ENCODE results near the gene RBM15B.
"Not testable (repeated sequence)": the region's sequence is repeated elsewhere in the genome, so short reads cannot be mapped to it uniquely, and the experiment has no call there.

Gene RBM15B, protein sequence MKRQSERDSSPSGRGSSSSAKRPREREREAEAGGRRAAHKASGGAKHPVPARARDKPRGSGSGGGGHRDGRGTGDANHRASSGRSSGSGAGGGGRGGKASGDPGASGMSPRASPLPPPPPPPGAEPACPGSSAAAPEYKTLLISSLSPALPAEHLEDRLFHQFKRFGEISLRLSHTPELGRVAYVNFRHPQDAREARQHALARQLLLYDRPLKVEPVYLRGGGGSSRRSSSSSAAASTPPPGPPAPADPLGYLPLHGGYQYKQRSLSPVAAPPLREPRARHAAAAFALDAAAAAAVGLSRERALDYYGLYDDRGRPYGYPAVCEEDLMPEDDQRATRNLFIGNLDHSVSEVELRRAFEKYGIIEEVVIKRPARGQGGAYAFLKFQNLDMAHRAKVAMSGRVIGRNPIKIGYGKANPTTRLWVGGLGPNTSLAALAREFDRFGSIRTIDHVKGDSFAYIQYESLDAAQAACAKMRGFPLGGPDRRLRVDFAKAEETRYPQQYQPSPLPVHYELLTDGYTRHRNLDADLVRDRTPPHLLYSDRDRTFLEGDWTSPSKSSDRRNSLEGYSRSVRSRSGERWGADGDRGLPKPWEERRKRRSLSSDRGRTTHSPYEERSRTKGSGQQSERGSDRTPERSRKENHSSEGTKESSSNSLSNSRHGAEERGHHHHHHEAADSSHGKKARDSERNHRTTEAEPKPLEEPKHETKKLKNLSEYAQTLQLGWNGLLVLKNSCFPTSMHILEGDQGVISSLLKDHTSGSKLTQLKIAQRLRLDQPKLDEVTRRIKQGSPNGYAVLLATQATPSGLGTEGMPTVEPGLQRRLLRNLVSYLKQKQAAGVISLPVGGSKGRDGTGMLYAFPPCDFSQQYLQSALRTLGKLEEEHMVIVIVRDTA

DNA sequence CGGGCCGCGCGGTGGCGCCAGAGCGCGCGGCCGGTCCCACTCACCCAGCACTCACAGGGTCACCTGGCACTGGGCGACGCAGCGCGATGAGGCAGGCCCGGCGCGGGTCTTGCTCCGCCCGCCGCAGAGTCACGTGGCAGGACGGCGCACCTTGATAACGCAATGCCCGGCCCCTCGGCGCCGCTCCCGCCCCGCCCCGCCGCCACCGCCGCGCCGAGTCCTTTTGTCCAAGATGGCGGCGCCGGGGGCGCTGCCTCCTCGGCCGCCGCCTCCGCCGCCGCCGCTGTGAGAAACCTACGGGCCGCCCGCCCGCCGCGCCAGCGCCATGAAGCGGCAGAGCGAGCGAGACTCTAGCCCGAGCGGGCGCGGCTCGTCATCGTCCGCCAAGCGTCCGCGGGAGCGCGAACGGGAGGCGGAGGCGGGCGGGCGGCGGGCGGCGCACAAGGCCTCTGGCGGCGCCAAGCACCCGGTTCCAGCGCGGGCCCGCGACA, at the start of gene RBM15B:
Gene RBM15B (plus strand): TSS at position 211 of the 491 bp plus-strand sequence. CDS start 115 bp downstream, at position 326.
- peak; percentile 97 for DNase-seq (ENCODE audit: low read depth)

DNA sequence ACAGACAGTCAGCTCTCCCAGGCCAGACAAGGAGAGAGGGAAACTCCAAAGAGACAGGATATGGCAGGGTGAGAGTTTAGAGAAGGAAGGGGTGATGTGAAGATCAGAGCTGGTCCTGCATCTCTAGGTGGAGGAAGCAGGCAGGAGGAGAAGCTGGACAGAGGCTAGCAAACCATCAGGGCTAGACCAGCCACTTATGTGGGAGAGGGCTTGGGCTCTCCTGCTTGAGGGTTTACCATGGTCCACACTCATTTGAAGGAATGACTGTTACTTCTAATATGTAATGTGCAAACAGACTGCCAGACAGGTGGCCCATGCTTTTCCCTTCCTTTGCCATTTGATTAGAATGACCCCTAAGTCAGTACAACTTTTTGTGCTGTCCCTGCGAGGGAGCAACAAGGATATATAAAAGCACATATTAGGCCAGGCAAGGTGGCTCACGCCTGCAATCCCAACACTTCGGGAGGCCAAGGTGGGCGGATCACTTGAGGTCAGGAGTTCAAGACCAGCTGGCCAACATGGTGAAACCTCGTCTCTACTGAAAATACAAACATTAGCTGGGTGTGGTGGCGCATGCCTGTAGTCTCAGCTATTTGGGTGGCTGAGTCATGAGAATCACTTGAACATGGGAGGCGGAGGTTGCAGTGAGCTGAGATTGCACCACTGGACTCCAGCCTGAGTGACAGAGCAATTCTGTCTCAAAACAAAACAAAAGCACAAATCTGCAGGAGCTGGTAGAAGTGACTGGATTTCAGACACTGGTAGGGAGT, 47.0 kb upstream of the RBM15B start:
- DNase-seq (ENCODE audit: low read depth): no peak

DNA sequence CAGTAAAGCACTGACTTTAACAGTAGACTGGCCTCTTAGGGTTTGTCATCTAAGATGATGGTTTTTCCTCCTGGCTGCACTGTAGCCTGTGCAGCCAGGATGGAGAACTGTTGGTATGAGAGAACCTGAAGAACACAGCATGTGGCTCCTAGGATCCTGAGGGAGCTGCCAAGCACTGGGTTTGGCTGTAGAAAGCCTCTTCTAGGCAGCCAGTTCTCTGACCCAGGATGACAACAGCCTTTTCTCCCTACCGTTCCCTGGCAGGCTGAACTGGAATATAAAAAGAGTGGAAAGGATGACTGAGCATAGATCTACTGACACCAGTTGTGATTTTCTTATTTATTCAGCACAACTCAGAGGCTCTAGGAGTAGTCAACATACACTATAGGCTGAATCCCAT, 40.3 kb upstream of the RBM15B start:
- DNase-seq (ENCODE audit: low read depth): no peak

DNA sequence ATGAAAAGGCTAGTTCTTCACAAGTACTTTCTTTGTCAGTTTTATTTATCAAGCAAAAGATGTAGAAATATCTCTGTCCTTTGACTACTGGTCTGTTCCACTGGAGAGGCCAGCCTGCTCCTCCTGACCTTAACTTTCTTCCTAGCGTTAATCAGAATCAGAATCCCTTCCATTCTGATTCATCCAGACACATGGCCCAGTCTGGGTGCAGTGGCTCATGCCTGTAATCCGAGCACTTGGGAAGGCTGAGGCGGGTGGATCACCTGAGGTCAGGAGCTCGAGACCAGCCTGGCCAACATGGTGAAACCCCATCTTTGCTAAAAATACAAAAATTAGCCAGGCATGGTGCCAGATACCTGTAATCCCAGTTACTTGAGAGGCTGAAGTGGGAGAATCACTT, 38.0 kb upstream of the RBM15B start:
- DNase-seq (ENCODE audit: low read depth): no peak

DNA sequence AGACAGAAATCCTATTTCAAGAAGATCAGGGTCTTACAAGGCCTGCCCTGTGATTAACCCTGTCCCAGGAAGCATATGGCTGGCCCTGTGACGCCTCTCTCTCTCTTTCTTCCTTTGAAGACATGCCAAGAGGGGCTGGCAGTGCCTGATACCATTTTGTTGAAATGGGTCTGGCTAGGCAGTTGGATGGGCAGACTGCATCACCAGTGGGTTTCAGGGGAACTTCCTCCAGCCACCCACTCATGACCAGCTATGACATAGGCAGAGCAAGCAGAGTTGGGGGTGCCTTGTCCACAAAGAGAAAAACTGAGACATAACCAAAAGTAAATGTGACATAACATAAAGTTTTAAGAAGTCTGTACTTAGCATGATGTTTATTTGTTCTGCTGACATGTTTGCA, 37.4 kb upstream of the RBM15B start:
- no peak for DNase-seq (ENCODE audit: low read depth)

DNA sequence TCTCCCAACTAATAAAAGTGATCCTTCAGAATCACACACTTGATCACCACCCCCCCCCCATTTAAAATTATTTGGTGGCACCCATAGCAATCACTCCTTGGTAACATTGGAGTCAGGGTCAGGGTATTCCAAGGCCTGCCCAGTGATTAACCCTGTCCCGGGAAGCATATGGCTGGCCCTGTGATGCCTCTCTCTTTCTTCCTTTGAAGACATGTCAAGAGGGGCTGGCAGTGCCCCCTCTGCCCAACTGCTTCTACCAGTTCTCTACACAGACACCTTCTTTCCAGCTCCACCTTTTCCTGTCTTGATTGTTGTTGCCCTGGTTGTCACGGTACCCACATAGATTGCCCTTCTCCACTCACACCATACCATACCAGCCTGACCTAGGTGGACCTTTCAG, 36.9 kb upstream of the RBM15B start:
- DNase-seq (ENCODE audit: low read depth): no peak

DNA sequence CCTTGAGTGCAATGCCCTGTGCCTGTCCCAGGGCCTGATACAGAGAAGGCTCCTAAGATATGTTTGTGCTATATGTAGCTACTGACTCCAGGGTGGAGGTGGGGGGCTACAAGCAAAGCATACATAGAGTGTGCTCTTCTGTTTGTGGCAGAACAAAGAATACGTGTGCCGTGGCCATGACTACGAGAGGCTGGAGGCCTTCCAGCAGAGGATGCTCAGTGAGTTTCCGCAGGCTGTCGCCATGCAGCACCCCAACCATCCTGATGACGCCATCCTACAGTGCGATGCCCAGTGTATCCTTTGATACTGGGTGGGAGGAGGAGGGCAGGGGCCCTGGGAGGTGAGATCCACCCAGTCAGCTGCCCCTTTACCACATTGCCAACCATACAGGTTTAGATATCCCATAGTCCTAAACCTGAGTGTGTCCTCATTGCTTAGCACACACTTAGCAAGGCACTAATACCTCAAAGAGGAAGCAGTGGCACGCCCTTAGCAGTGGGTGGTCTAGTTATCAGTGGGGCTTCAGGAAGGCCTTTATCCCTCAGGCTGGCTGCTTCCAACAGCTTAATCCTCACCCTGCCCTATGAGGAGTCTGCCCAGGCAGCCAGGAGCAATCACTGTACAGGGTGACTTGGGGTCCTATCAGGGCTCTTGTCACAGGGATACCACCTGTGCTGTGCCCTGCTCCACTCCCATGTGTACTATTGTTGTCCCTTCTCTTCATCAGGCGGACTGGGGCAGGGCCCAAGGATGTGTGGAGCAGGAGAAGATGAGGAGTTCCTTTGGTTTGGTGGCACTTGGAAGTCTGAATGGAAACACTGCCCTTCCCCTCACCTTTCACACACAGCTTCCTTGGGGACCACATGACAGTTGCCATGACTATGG, 36.1 kb upstream of the RBM15B start:
- DNase-seq (ENCODE audit: low read depth): no peak

DNA sequence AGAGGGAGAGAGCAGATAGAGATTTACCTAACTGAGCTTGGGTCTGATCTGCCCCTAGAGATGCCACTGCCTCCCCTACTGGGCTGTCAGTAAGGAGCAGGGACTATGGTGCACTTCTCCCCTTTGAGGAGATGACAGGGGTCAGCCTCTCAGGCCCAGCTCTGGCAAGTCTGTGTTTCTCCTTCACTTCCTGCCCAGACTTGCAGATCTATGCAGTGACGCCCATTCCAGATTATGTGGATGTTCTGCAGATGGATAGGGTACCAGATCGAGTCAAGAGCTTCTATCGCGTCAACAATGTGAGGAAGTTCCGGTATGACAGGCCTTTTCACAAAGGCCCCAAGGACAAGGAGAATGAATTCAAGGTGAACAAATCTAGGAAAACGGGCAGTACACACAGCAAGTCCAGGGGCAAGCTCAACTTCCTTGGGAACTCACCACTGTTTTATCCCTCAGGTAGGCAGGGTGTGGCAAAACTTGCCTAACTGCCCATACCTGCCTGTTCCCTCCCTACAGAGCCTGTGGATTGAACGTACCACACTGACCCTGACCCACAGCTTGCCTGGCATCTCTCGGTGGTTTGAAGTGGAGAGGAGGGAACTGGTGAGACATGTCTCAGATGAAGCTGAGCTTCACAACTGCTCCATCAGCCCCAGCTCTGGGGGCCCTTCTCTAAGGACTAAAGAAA, 35.0 kb upstream of the RBM15B start:
- no peak for DNase-seq (ENCODE audit: low read depth)

DNA sequence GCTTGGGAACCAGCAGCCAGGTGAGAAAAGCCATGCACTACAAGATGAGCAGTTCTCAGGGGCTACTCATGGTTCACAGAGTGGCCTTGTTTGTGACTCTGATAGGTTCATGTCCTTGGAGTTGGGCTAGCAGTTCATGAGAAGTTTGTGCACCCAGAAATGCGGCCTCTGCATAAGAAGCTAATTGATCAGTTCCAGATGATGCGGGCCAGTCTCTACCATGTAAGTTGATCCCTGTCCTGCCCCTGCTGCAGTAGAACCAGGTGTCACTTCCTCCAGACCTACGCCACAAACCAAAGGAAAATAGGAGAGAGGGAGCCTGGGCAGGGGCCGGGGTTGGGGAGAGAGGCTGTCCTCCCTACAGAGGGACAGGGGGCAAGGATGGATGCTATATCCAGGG, 33.2 kb upstream of the RBM15B start:
- no peak for DNase-seq (ENCODE audit: low read depth)

DNA sequence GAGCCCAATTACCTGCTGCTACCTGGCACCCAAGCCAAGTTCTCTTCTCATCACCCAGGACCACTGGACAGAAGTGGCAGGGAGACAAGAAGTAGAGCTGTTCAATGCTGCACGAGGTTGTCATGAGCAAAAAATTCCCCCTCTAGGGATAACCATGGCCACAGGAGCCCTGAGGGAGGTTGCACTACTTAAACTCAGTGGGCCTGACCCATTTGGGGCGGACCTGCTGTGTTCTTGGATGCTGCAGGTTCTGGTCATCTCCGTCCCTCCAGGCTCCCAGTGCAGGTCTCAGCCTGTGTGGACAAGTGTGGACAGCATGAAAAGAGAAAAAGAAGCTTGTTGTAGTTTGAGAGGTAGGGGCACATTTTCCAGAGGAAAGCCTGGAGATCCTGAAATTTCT, 32.1 kb upstream of the RBM15B start:
- no peak for DNase-seq (ENCODE audit: low read depth)

DNA sequence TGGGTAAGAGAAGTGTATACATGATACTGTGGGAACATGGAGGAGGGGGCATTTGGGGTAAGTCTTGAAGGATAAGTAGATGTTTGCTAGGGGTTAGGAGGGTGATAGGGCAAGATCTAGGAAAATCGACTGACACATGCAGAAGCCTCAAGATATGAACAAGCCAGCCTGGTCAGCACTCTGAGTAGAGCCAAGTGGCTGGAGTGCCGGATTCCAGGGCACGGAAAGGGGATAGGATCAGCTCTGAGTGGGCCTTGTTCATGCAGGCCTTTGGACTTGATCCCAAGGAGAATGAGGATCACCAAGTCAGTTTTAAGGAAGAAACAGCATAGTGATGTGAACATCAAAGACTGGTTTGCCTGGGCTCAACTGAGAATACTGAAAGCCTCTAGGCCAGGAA, 30.3 kb upstream of the RBM15B start:
- no peak for DNase-seq (ENCODE audit: low read depth)

DNA sequence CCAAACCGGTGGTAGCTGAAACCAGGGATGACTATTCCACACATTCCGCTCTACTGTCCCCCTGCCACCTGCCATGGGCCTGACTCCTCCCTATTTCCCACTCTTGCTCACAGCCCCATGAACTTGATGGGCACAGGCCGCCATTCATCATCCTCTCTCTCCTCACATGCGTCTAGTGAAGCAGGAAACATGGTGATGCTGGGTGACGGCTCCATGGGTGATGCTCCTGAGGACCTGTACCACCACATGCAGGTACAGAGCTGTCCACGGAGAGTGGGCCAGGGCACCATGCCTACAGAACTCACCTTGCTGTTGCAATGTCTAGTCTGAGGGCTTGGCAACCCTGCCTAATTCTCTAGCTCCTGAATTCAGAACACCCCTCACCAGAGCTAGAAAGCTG, 29.3 kb upstream of the RBM15B start:
- DNase-seq (ENCODE audit: low read depth): no peak

DNA sequence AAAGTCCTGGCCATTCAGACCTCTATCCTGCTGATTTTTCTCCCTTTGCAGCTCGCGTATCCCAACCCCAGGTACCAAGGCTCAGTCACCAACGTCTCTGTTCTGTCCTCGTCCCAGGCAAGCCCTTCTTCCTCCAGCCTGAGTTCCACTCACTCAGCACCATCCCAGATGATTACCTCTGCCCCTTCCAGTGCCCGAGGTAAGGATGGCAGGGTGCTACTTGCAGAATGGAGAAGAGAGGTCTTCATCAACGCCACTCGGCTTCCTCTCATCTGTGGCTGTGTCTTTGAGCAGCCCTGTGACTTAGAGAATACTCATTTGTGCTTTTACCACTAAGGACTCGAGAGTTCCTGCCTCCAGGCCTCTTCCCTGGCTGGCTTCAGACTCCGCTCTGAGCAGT, 28.6 kb upstream of the RBM15B start:
- no peak for DNase-seq (ENCODE audit: low read depth)

DNA sequence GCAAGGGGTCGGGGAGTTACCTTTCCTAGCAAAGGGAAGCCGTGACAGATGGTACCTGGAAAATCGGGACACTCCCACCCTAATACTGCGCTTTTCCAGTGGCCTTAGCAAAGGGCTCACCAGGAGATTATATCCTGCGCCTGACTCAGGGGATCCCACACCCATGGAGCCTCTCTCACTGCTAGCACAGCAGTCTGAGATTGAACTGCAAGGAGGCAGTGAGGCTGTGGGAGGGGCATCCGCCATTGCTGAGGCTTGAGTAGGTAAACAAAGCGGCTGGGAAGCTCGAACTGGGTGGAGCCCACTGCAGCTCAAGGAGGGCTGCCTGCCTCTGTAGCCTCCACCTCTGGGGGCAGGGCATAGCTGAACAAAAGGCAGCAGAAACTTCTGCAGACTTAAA, 22.8 kb upstream of the RBM15B start:
- not testable (repeated sequence) for DNase-seq (ENCODE audit: low read depth)

DNA sequence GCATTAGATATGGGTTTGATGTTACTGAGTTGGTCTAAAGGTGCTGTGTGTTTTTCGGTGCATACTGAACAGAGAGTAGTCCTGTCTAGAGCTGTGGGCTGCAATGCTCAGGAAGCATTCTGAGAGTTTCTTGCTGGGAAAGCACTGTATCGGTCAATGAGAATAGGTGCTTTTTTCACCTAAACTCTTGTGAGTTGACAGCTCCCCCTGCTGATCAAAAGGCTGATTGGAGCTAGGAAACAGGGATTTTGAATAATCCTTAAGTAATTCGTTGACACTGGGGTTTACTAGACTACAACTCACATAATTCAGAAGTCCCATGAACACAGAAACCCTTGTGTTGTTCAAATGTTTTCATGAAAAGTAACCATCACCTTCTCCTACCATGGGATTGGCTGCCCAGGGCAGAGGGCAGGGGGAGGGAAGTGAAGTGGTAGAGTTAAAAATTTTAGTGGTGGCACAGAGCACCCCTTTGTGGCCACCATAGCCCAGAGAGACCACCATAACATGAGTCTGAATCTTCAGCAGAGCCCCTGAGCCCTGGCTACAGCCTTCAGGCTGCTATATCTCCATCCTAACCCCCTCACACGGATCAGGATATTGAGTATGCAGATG, 19.0 kb upstream of the RBM15B start:
- DNase-seq (ENCODE audit: low read depth): no peak

DNA sequence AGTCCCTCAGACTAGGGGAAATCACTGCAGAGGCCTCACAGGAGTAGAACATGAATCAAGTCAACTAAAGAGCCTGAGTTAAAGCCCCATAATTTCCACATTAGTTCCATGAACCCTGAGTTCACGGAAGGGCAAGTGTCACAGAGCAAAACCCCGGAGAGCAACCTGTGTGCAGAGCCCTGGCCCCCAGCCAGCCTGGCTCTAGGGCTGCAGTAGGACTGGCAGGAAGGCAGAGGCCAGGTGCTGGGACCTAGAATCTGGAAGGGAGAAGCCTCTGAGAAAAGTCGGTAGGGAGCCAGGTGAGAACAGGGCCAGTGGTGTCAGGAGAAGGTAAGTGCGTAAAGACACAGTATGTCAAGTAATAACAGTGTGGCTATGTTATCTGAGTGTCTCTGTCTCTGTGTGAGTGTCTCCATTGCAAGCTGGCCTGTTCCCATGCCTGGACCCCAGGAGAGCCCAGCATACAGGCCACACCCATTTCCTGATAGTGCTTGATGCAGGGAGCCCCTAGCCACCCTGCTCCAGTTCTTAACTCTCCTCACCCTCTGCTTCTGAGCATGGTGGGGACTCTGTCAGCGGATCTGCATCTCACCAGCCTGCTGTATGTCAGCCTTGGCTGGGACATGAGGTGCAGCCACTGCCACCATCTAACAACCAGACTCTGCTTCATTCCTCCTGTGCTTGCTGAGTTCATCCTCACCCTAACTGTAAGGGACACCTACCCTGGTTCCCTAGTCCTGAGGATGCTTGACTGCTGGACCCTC, 17.2 kb upstream of the RBM15B start:
- DNase-seq (ENCODE audit: low read depth): no peak

DNA sequence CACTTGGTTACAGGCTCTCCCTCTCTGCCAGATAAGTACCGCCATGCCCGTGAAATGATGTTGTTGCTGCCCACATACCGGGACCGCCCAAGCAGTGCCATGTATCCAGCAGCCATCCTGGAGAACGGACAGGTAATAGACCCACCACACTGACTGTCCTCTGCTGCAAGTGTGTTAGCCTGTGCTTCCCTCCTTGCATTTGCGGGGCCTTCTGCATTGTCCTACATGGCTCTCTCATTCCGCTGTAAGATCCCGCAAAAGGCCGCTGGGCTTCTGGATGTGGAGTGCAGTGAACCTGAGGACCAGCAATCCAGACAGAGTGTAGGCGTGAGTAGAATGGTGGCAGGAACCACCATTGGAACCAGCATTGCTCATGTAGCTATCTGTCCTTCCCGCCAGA, 16.6 kb upstream of the RBM15B start:
- DNase-seq (ENCODE audit: low read depth): no peak

DNA sequence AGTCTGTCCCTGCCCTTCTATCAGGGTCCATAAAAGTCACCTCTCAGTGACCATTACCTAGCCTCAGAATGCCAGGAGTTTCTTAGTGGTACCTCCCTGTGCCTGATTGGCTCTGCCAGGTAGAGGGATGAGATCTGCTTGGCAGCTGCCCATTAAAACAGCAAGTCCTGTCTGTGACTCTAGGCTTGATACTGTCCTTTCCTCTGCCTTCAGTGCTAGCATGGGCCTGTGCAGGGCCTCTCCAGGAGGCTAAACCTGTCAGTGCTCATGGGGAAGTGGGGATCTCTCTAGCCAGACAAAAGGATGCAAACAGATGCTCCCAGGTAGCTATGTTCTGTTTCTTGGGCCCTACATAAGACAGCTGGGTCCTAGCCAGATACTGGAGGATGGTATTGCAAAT, 15.9 kb upstream of the RBM15B start:
- no peak for DNase-seq (ENCODE audit: low read depth)

DNA sequence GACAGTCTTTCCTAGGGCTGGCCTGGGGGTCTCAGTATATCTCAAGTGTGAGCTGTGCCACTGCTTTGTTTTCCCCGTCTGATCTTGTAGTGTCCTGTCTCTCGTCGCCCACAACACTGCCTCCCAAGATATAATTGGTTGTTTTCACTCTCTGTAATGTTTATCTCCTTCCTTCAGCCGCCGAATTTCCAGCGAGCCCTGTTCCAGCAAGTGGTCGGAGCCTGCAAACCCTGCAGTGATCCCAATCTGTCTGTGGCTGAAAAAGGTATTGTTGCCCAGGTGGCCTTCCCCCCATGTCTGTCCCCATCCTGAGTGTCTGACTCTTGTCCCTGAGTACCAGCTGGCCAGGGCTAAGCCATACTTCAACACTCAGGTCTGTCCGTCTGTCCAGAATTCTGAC, 15.5 kb upstream of the RBM15B start:
- DNase-seq (ENCODE audit: low read depth): no peak

DNA sequence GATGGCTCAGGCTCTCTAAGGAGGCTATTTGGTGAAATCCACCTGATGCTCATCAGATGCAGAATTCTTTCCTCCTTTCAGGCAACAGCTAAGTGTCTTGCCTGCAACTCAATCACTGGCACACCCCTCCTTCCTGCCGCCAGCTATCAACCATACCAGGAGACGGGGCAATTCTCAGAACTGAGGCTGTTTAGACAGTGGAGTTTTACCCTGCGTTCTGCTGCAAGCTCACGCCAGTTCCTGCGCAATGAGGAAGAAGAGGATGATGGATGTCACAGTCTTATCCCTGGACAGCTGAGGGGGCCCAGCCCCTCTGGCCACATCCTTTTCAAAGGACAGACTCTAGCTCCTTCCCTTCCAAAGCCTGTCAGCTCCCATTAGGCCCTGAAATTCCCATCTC, 13.0 kb upstream of the RBM15B start:
- no peak for DNase-seq (ENCODE audit: low read depth)

Data from activated T-helper 1 cell treated with Interleukin-2 at 50 U/mL for 16 hours (primary cell).